Mononuclear cell (primary cell): ENCODE data around the gene TPI1. TPM values are rescaled to one million over a fixed set of nuclear protein-coding genes. Genes with fewer than 3 reads are reported as not detected.
"Not testable (repeated sequence)": the region's sequence is repeated elsewhere in the genome, so short reads cannot be mapped to it uniquely, and the experiment has no call there.

Experiments
- H3K27me3 ChIP-seq: 2 replicates; pipeline ENCODE4 v1.6.0; 2011; ENCODE audit warnings: low read length, control low read depth; ENCODE audit not compliant: insufficient read depth
- H3K4me1 ChIP-seq: 2 replicates; pipeline ENCODE4 v1.5.1; 2011; ENCODE audit warnings: mild to moderate bottlenecking, low read length, control low read depth; ENCODE audit not compliant: insufficient read depth
- H3K4me3 ChIP-seq: 2 replicates; pipeline ENCODE4 v1.5.1; 2011; ENCODE audit warnings: mild to moderate bottlenecking, low read length, moderate library complexity
- H3K9me3 ChIP-seq: 2 replicates; pipeline ENCODE4 v1.5.1; 2011; ENCODE audit warnings: low read depth, mild to moderate bottlenecking, control low read depth, low read length
- total RNA-seq: library from RNA; depleted of rRNA; stranded (reverse); fragments of >200 nt; gene quantifications from one replicate; pipeline ENCODE4 v1.2.3, GENCODE V29; 2012

TPI1 gene
- total RNA-seq, 1 donor = 202 TPM

DNA sequence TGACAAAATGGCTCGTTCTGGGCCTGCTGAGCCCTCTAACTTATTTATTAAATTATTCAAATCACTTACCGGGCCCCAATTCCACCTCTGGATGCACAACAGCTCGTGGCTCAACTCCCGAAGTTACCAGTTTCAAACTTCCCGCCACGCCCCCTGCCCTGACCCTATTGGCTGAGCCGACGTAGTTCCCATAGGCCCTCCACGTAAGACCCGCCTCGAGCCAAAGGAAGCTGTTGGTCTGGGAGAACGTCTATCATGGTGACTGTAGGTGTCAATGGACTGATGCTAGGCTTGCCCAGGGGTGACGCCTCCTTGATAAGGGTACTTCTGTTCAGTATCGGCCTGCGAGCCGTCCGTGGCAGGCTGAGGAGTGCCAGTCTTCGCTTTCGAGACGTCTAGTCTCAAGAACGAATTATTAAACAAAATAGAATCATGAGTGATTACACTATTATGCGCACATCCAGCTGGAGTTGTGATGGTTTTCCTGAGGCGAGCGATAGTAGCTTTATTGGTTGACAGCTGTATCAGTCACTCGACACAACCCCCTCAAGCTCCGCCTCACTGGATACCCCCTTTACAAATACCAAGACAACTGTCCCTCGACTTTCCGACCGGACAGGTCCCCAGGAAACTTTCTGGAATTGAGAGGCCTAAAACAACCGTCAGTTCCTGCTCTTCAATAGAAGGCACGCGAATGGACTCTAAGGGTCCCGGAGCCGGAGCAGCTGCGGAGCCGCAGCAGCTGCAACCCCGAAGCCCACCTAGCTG lies 16.0 kb upstream of the TPI1 start, which contains the start of gene CDCA3:
CDCA3 (minus strand) TSS at position 134 of the 768 bp plus-strand sequence. CDS start 334 bp downstream, outside the sequence.
- Histone ChIP-seq H3K9me3 (no peaks in the 10 kb centered on the region), H3K4me3 (peak within 1 kb of the TSS; percentile 74), H3K27me3 (no peaks in the 10 kb centered on the region), H3K4me1 (peaks cover 39% of the 10 kb centered on the region)

DNA sequence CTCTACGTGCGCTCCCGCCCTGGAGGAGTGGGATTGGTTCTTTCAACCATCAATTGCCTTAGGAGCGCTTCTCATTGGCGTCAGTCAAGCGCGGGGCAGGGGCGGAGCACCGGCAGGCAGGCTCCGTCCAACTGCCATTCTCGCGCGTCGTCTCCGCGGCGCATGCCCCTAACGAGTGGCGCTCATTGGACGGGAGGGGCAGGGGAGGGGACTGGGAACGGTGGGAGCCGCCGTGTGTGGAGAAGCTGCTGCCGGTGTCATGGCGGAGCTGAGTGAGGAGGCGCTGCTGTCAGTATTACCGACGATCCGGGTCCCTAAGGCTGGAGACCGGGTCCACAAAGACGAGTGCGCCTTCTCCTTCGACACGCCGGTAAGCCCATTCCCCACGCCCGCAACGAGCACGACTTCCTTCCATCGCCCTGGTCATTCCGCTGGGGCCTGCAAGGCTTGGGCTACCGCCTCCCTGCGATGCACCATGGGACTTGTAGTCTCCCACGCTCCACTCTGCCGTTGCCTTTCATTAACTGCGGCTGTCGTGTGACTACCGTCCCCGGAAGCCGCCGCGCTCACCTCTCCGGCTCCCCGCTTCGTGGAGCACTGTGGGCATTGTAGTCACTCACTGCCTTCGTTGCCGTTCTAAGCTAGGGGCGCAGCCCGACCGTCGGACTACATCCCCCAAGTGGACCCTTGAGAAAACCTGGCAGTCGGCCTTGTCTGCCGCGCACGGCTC lies 15.2 kb upstream of the TPI1 start, which contains the start of gene USP5:
USP5 (plus strand) TSS at position 230 of the 730 bp plus-strand sequence; CDS start at position 260, 30 bp downstream.
- Histone ChIP-seq H3K4me3 (peak within 1 kb of the TSS; percentile 74), H3K27me3 (no peaks in the 10 kb centered on the region), H3K9me3 (no peaks in the 10 kb centered on the region), H3K4me1 (peaks cover 39% of the 10 kb centered on the region)

DNA sequence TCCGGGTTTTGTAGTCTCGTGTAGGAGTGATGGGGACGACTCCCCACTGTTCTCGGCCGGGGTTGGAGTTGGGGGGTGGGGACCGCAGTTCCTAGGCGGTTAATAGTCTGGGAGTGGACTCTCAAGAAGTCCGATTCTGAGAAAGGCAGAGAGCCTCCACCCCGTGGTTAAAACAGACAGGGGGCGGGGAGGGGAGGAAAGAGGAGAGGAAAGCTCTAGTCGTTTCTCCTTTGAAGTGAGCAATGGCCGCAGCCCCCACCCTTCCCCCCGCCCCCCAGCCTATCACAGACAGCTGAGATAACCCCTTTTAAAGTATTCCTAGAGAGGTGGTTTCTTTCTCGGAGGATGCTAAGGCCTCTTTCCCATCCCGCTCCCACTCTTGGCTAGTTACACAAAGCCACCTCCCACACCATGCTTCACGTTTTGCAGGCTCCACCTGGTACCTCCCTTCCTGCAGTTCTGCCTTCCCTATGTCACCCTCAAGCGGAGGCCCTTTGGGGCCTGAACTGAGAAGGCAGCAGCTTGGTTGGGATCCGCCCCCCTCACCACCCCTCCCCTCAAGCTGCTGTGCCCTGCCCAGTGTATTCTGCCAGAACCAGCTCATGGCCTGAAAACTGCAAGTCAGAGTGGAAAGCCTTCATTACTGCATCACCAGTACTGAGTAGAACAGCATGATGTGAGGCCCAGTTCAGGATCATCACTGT lies 14.5 kb upstream of the TPI1 start:
- Histone ChIP-seq H3K27me3 (no peaks in the 10 kb centered on the region), H3K4me1 (peaks cover 39% of the 10 kb centered on the region), H3K4me3 (peak overlapping the region; percentile 74), H3K9me3 (no peaks in the 10 kb centered on the region)

DNA sequence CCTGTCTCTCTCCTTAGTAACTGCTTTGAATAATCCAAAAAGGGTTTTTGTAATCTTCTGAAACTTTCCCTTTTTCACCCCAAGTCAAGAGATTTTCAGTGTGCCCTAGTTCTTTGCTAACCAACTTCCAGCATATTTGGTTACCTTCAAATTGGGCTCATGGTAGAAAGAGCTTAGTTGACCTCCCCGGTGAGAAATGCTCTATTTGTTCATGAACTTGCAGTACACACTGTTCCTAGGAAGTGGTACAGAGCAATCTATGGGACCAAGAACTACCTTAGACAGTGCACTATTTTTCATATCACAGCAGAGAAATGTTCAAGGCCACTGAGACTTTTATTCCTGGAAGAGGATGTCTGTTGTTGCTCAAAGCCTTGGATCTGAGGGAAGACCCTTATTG lies 13.7 kb upstream of the TPI1 start:
- peaks cover 39% of the 10 kb centered on the region for H3K4me1 ChIP-seq
- no peak overlapping the region for H3K4me3 ChIP-seq
- no peaks in the 10 kb centered on the region for H3K27me3 ChIP-seq
- no peaks in the 10 kb centered on the region for H3K9me3 ChIP-seq

DNA sequence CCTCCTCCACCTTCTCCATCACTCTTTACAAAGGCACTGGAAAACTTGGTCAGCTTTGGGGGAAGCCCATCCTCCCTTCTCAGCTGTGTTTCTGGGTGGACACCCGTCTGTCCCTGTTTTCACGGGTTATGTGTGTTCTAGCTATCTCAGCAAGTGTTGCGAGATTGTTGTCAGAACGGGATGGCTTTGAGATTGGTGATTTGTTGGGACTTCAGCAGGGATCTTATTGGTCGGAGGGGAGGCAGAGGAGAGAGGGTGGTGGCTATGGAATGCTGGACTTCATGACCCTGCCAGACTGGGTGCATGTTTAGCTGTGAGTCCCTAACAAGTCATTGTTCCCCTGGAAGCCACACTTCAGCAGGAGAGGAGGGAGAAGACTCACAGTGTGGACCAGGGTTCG lies 13.3 kb upstream of the TPI1 start:
- Histone ChIP-seq H3K9me3 (no peaks in the 10 kb centered on the region), H3K4me3 (no peak overlapping the region), H3K27me3 (no peaks in the 10 kb centered on the region), H3K4me1 (peaks cover 39% of the 10 kb centered on the region)

DNA sequence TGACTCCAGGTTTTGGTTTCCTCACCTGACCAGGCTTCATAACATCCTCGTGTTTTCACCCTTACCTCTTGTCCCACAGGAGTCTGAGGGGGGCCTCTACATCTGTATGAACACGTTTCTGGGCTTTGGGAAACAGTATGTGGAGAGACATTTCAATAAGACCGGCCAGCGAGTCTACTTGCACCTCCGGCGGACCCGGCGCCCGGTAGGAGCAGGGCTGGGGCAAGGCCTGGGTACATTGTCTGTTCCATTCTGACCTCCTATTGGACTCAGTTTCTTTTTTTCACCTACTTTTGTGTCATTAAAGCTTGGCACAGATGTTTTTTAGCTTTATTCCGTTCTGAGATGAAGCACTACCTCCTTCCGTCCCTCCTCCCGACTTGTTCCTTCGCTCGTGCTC lies 12.0 kb upstream of the TPI1 start:
- peaks cover 27% of the 10 kb centered on the region for H3K4me1 ChIP-seq
- no peak overlapping the region for H3K4me3 ChIP-seq
- no peaks in the 10 kb centered on the region for H3K27me3 ChIP-seq
- H3K9me3 ChIP-seq = no peaks in the 10 kb centered on the region

DNA sequence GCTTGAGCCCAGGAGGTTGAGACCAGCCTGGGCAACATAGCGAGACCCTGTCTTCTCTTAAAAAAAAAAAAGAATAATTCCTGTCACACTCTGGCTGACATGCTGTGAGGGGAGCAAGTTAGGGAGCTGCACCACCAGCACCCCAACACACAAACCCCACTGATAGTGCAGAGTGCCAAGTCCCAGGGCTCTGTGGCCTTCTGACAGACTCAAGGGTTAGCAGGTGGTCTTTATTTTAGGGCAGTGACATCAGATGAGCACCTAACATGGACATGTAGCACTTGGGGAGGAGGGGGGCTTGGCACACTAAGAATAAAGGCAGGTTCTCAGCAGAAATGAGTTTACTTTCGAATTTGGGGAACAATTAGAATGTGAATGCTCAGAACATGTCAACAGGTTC lies 8.5 kb upstream of the TPI1 start:
- Histone ChIP-seq H3K4me3 (no peak overlapping the region), H3K27me3 (no peaks in the 10 kb centered on the region), H3K4me1 (peaks cover 7% of the 10 kb centered on the region), H3K9me3 (no peaks in the 10 kb centered on the region)

DNA sequence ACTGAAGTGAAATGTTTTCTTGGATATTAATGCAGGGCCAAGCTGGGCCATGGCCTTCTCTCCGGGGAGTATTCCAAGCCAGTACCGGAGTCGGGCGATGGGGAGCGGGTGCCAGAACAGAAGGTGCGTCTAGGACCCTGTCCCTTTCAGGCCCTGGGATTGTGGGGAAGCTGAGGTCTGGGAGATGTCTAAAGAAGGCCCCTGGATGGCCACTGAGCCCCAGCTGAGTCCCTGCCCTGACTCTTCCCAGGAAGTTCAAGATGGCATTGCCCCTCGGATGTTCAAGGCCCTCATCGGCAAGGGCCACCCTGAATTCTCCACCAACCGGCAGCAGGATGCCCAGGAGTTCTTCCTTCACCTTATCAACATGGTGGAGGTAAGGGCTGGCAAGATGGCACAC lies 7.2 kb upstream of the TPI1 start:
- Histone ChIP-seq H3K4me1 (no peaks in the 10 kb centered on the region), H3K27me3 (no peaks in the 10 kb centered on the region), H3K4me3 (no peak overlapping the region), H3K9me3 (no peaks in the 10 kb centered on the region)

DNA sequence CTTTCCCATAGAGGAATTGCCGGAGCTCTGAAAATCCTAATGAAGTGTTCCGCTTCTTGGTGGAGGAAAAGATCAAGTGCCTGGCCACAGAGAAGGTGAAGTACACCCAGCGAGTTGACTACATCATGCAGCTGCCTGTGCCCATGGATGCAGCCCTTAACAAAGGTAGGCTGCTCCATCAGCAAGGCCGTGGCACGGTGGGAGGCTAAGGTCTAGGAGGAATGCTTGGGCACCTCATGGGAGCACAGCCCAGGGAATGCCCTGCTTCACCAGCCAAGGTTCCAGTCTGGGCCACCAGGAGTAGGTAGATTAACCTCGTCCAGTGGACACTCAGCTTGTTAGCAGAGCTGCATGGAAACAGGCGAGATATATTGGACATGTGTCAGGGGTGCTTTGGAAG lies 6.4 kb upstream of the TPI1 start:
- H3K4me1 ChIP-seq = no peaks in the 10 kb centered on the region
- no peaks in the 10 kb centered on the region for H3K9me3 ChIP-seq
- no peak overlapping the region for H3K4me3 ChIP-seq
- H3K27me3 ChIP-seq = no peaks in the 10 kb centered on the region

DNA sequence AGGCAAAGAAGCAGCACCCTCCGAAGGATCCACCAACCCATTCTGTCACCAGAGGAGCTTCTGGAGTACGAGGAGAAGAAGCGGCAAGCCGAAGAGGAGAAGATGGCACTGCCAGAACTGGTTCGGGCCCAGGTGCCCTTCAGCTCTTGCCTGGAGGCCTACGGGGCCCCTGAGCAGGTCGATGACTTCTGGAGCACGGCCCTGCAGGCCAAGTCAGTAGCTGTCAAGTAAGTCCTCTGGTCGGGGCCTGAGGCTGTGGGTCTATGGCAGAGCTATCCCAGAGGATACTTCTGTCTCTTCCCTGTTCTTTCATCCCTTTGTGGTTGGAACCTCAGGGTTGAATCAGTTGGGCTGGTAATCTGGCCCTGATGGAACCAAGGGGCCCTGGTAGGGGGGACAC lies 5.9 kb upstream of the TPI1 start:
- Histone ChIP-seq H3K4me3 (no peak overlapping the region), H3K4me1 (peaks cover 1% of the 10 kb centered on the region), H3K9me3 (no peaks in the 10 kb centered on the region), H3K27me3 (no peaks in the 10 kb centered on the region)

DNA sequence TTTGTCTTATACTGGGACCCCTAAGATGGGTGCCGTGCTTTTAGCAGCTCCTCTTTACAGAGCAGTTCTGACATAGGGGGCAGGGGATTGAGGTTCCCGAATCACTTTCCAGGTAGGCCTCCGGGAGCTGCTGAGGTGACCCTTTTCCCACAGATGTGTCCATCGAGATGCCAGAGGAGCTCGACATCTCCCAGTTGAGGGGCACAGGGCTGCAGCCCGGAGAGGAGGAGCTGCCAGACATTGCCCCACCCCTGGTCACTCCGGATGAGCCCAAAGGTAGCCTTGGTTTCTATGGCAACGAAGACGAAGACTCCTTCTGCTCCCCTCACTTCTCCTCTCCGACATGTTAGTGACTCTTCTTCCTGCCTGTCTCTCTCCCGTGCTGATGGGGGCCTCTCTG lies 4.3 kb upstream of the TPI1 start:
- no peaks in the 10 kb centered on the region for H3K9me3 ChIP-seq
- H3K4me1 ChIP-seq = peaks cover 9% of the 10 kb centered on the region

DNA sequence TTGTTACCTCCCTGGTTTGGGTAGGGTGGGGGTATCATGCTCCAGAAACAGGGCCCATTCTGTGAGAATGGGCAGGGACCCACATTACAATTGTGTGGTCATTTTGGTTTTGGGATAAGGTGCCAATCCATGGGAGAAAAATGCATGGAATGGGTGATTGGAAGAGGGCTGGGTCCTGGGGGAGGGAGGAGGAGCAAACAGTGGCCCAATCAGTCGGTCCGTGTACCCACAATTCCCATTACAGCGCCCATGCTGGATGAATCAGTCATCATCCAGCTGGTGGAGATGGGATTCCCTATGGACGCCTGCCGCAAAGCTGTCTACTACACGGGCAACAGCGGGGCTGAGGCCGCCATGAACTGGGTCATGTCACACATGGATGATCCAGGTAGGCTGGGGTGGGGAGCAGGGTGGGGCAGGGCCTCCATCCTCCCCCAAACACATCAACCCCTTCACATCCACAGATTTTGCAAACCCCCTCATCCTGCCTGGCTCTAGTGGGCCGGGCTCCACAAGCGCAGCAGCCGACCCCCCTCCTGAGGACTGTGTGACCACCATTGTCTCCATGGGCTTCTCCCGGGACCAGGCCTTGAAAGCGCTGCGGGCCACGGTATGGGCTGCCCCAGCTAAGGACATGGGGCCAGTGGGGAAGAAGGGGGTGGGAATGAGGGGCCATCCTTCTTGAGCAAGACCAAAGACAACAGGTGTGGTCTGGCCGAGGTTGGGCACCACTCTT lies 3.6 kb upstream of the TPI1 start:
- peaks cover 16% of the 10 kb centered on the region for H3K4me1 ChIP-seq
- H3K9me3 ChIP-seq = no peaks in the 10 kb centered on the region
- H3K4me3 ChIP-seq = no peak overlapping the region
- no peaks in the 10 kb centered on the region for H3K27me3 ChIP-seq

More for the DNA sequence above, 4.3 kb upstream of the TPI1 start:
- Histone ChIP-seq H3K4me3 (no peak overlapping the region), H3K27me3 (no peaks in the 10 kb centered on the region)

DNA sequence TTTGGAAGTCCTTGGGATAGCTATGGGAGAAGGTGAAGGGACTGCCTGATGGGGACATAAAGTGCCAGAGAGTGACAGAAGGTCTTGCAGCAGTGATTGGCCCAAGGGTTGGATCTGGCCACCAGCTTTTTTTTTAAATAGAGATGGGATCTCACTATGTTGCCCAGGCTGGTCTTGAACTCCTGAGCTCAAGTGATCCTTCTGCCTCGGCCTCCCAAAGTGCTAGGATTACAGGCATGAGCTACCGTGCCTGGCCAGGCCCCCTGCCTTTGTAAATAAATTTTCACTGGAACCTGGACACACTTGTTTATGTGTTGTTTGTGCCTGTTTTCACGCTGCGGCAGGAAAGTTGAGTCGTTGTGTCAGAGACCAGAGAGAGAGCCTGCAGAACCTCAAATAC lies 2.0 kb upstream of the TPI1 start:
- not testable (repeated sequence) for H3K4me3 ChIP-seq

DNA sequence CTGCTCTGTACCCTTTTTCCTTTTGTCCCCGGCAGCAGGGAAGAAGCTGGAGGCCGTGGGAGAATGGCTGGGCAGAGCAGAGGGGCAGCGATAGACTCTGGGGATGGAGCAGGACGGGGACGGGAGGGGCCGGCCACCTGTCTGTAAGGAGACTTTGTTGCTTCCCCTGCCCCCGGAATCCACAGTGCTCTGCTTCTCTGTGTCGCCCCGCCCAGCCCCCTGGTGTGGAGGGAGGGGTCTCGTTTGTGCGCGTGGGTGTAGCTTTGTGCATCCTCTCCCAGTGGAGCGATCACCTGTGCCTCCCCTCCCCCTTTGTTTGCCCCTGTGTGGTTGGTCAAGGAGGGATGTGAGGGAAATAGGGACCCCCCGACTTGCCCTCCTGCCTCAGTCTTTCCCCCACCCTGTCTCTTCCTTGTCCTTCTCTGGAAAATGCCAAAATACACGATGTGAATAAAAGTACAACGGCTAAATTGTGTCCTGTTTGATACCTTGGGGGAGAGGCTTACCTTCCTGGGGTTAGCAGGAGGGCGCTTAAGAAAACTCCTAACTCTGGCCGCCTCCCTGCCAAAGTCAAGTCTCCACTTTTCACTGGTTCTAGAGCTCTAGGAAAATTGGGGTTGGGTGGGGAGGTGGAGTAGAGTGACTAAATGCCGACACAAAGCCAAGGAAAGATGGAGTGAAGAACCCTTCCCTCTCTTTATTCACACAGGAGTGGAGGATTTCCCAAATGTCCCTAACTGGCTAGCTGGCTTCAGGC lies 990 bp upstream of the TPI1 start:
- H3K4me1 ChIP-seq = peaks cover 37% of the 10 kb centered on the region
- H3K4me3 ChIP-seq = peak overlapping the region; percentile 78
- no peaks in the 10 kb centered on the region for H3K27me3 ChIP-seq
- no peaks in the 10 kb centered on the region for H3K9me3 ChIP-seq

More for the DNA sequence above, 2.0 kb upstream of the TPI1 start:
- peaks cover 28% of the 10 kb centered on the region for H3K4me1 ChIP-seq
- H3K9me3 ChIP-seq, H3K27me3 ChIP-seq: not testable (repeated sequence)
